Esophagus muscularis mucosa (tissue), 3 donors: ENCODE measurements around the gene LIN54.

ENCODE experiments used
- CTCF ChIP-seq, 3 experiments: fragments of 200-600 bp in 2 of 3; fragments of 450-650 bp in 1 of 3; sonication (generic) in 2 of 3; IDR thresholded peaks; one replicate each; pipeline ENCODE4 v1.5.1; 2017 to 2019; ENCODE audit warnings: antibody characterized with exemption in 3 of 3, mild to moderate bottlenecking in 2 of 3, moderate library complexity in 1 of 3
- POLR2AphosphoS5 ChIP-seq, 2 donors: sonication (generic); formaldehyde crosslinking; IDR thresholded peaks; one replicate each; pipeline ENCODE4 v1.6.1; 2017; ENCODE audit warnings: antibody characterized with exemption in 2 of 2

- no peak for TF ChIP-seq CTCF (IDR thresholded peaks at IDR 0.05)
- no peak for TF ChIP-seq POLR2AphosphoS5 (IDR thresholded peaks at IDR 0.05)
Observed at GRCh38 chr4:83012200-83012686, 1.6 kb upstream of the LIN54 start.
